ENCODE data around the gene ITGB8.

DNA sequence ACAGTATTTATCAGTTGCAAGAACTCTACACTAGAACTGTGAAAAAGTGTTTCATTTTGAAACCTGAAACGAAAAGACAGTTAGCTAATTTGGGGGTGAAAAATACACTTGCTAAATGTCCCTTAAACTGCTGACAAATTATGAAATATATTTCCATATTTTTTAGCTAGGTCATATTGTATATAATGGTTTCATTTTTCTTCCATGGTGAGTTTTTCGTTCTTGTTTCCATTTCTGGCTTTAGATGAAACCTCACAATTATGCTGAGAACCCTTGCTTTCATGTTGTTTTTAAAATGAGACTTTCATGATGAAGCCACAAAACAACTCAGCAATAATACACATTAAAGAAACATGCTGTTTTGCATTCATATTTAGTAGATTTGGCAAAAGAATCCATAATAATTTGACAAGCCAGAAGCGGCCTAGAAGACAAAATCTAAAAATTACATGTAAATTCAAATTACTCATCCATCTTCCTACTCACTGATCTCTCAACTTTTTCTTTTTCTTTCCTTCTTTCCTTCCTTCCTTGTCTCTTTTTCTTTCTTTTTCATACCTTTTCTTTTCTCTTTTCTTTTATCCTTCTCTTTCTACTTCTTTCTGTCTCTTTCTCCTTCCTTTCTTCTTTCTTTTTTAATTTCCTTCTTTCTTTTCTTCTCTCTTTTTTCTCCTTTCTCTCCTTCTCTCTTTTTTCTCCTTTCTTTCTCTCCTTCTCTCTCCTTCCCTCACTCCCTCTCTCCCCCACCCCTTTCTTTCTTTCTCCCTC lies 46.5 kb upstream of the ITGB8 start:
- TF ChIP-seq ZFP30 (CRISPR knock-in tag; IDR thresholded peaks at IDR 0.05; ENCODE audit: borderline replicate concordance) (no peak), SMAD2 (IDR thresholded peaks at IDR 0.05; ENCODE audit: low read depth, low read length) (no peak), HMG20A (CRISPR knock-in tag; conservative IDR thresholded peaks at IDR 0.05) (no peak), GABPA (tag; conservative IDR thresholded peaks at IDR 0.05; ENCODE audit: low read depth) (no peak), MAFK (IDR thresholded peaks at IDR 0.05; ENCODE audit: low read length) (no peak), MYC (IDR thresholded peaks at IDR 0.05; ENCODE audit: low read depth, low read length) (no peak), MYC (CRISPR knock-in tag; IDR thresholded peaks at IDR 0.05; ENCODE audit: borderline replicate concordance, low read depth) (no peak), ZNF830 (CRISPR knock-in tag; IDR thresholded peaks at IDR 0.05) (no peak), GTF2F1 (IDR thresholded peaks at IDR 0.05; ENCODE audit: low read depth, low read length) (no peak), SMC3 (conservative IDR thresholded peaks at IDR 0.05; ENCODE audit: insufficient read depth, low read depth, low read length) (no peak), BRD9 (IDR thresholded peaks at IDR 0.05; ENCODE audit: low read depth, partially characterized antibody) (peak; percentile 88), TRIM24 (IDR thresholded peaks at IDR 0.05) (no peak)
- TF ChIP-seq, protein P1, sequence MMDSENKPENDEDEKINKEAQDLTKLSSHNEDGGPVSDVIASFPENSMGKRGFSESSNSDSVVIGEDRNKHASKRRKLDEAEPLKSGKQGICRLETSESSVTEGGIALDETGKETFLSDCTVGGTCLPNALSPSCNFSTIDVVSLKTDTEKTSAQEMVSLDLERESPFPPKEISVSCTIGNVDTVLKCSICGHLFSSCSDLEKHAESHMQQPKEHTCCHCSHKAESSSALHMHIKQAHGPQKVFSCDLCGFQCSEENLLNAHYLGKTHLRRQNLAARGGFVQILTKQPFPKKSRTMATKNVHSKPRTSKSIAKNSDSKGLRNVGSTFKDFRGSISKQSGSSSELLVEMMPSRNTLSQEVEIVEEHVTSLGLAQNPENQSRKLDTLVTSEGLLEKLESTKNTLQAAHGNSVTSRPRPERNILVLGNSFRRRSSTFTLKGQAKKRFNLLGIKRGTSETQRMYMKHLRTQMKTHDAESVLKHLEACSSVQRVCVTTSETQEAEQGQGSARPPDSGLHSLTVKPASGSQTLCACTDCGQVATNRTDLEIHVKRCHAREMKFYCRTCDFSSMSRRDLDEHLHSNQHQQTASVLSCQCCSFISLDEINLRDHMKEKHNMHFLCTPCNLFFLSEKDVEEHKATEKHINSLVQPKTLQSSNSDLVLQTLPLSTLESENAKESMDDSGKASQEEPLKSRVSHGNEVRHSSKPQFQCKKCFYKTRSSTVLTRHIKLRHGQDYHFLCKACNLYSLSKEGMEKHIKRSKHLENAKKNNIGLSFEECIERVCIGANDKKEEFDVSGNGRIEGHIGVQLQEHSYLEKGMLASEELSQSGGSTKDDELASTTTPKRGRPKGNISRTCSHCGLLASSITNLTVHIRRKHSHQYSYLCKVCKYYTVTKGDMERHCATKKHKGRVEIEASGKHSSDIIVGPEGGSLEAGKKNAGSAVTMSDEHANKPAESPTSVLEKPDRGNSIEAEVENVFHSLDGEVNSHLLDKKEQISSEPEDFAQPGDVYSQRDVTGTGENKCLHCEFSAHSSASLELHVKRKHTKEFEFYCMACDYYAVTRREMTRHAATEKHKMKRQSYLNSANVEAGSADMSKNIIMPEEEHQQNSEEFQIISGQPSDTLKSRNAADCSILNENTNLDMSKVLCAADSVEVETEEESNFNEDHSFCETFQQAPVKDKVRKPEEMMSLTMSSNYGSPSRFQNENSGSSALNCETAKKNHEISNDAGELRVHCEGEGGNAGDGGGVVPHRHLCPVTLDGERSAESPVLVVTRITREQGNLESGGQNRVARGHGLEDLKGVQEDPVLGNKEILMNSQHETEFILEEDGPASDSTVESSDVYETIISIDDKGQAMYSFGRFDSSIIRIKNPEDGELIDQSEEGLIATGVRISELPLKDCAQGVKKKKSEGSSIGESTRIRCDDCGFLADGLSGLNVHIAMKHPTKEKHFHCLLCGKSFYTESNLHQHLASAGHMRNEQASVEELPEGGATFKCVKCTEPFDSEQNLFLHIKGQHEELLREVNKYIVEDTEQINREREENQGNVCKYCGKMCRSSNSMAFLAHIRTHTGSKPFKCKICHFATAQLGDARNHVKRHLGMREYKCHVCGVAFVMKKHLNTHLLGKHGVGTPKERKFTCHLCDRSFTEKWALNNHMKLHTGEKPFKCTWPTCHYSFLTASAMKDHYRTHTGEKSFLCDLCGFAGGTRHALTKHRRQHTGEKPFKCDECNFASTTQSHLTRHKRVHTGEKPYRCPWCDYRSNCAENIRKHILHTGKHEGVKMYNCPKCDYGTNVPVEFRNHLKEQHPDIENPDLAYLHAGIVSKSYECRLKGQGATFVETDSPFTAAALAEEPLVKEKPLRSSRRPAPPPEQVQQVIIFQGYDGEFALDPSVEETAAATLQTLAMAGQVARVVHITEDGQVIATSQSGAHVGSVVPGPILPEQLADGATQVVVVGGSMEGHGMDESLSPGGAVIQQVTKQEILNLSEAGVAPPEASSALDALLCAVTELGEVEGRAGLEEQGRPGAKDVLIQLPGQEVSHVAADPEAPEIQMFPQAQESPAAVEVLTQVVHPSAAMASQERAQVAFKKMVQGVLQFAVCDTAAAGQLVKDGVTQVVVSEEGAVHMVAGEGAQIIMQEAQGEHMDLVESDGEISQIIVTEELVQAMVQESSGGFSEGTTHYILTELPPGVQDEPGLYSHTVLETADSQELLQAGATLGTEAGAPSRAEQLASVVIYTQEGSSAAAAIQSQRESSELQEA (IDR thresholded peaks at IDR 0.05; ENCODE audit: low read depth): no peak
- TF ChIP-seq, protein P2, sequence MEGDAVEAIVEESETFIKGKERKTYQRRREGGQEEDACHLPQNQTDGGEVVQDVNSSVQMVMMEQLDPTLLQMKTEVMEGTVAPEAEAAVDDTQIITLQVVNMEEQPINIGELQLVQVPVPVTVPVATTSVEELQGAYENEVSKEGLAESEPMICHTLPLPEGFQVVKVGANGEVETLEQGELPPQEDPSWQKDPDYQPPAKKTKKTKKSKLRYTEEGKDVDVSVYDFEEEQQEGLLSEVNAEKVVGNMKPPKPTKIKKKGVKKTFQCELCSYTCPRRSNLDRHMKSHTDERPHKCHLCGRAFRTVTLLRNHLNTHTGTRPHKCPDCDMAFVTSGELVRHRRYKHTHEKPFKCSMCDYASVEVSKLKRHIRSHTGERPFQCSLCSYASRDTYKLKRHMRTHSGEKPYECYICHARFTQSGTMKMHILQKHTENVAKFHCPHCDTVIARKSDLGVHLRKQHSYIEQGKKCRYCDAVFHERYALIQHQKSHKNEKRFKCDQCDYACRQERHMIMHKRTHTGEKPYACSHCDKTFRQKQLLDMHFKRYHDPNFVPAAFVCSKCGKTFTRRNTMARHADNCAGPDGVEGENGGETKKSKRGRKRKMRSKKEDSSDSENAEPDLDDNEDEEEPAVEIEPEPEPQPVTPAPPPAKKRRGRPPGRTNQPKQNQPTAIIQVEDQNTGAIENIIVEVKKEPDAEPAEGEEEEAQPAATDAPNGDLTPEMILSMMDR (IDR thresholded peaks at IDR 0.05 in 2 of 3, conservative IDR thresholded peaks at IDR 0.05 in 1 of 3; ENCODE audit: insufficient read depth in 2 of 3, low read depth in 1 of 3, low read length in 3 of 3): no peak
- TF ChIP-seq, protein P3, sequence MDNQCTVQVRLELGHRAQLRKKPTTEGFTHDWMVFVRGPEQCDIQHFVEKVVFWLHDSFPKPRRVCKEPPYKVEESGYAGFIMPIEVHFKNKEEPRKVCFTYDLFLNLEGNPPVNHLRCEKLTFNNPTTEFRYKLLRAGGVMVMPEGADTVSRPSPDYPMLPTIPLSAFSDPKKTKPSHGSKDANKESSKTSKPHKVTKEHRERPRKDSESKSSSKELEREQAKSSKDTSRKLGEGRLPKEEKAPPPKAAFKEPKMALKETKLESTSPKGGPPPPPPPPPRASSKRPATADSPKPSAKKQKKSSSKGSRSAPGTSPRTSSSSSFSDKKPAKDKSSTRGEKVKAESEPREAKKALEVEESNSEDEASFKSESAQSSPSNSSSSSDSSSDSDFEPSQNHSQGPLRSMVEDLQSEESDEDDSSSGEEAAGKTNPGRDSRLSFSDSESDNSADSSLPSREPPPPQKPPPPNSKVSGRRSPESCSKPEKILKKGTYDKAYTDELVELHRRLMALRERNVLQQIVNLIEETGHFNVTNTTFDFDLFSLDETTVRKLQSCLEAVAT (IDR thresholded peaks at IDR 0.05): no peak
